ENCODE measurements around the gene OPRD1. TPM values are rescaled to one million over a fixed set of nuclear protein-coding genes. Genes with fewer than 3 reads are reported as not detected.

The OPRD1 gene
- total and polyA plus RNA-seq, 8 donors = 0.03 to 0.37 TPM; not detected in 6

- no peak overlapping the region for H3K27ac ChIP-seq
- H3K9me3 ChIP-seq = no peaks in the 10 kb centered on the region
- no peaks in the 10 kb centered on the region for H3K27me3 ChIP-seq
- H3K4me3 ChIP-seq = no peak overlapping the region
- H3K36me3 ChIP-seq = no peaks in the 10 kb centered on the region
- peaks cover 0 to 18% (median 14%) of the 10 kb centered on the region in 4 donors for H3K4me1 ChIP-seq
- intact Hi-C loops (cut with DNase I; ENCODE audit: low total_unique reads) = no loop called here
- no peak for DNase-seq
- 69 to 88% (median 78%) methylated on average over 2 of the region's 2 CpGs for WGBS, 5 donors
- TF ChIP-seq POLR2AphosphoS5 (IDR thresholded peaks at IDR 0.05) (no peak), CTCF (IDR thresholded peaks at IDR 0.05) (no peak), EP300 (IDR thresholded peaks at IDR 0.05) (no peak), POLR2A (IDR thresholded peaks at IDR 0.05) (no peak)
These were observed 90.8 kb downstream of the OPRD1 start for GRCh38 chr1:28902738-28903137.

- DNase-seq = no peak
- Histone ChIP-seq H3K4me1 (no peaks in the 10 kb centered on the region), H3K9me3 (no peaks in the 10 kb centered on the region), H3K27me3 (no peaks in the 10 kb centered on the region), H3K4me3 (no peak overlapping the region), H3K36me3 (no peaks in the 10 kb centered on the region), H3K27ac (no peak overlapping the region)
- TF ChIP-seq POLR2AphosphoS5 (IDR thresholded peaks at IDR 0.05) (no peak), EP300 (IDR thresholded peaks at IDR 0.05) (no peak), POLR2A (IDR thresholded peaks at IDR 0.05) (no peak), CTCF (IDR thresholded peaks at IDR 0.05) (no peak)
- intact Hi-C loops (cut with DNase I; ENCODE audit: low total_unique reads) = no loop called here
- 95 to 97% (median 96%) methylated on average over 8 of the region's 8 CpGs for WGBS, 5 donors
These were observed 94.1 kb downstream of the OPRD1 start for GRCh38 chr1:28905921-28906666.

- H3K9me3 ChIP-seq = no peaks in the 10 kb centered on the region
- no peak for DNase-seq
- no peak for TF ChIP-seq EP300 (IDR thresholded peaks at IDR 0.05)
- no peak for TF ChIP-seq CTCF (IDR thresholded peaks at IDR 0.05)
- no peak for TF ChIP-seq POLR2AphosphoS5 (IDR thresholded peaks at IDR 0.05)
- TF ChIP-seq POLR2A (IDR thresholded peaks at IDR 0.05) = no peak
- 93 to 100% (median 96%) methylated on average over 2 of the region's 2 CpGs for WGBS, 5 donors
- no peak overlapping the region for H3K4me3 ChIP-seq
- H3K27ac ChIP-seq = no peak overlapping the region
- intact Hi-C loops (cut with DNase I; ENCODE audit: low total_unique reads) = no loop called here
- peaks cover 6 to 7% (median 7%) of the 10 kb centered on the region in 4 donors for H3K4me1 ChIP-seq
- no peaks in the 10 kb centered on the region for H3K36me3 ChIP-seq
- H3K27me3 ChIP-seq = no peaks in the 10 kb centered on the region
These were observed 97.2 kb downstream of the OPRD1 start for GRCh38 chr1:28909198-28909597.

GRCh38 chr1:28910379-28911115, 98.6 kb downstream of the OPRD1 start:
- peaks cover 12 to 15% (median 13%) of the 10 kb centered on the region in 4 donors for H3K4me1 ChIP-seq
- no peaks in the 10 kb centered on the region for H3K9me3 ChIP-seq
- H3K27me3 ChIP-seq = no peaks in the 10 kb centered on the region
- TF ChIP-seq POLR2AphosphoS5 (IDR thresholded peaks at IDR 0.05) (no peak), CTCF (IDR thresholded peaks at IDR 0.05) (no peak), POLR2A (IDR thresholded peaks at IDR 0.05) (no peak), EP300 (IDR thresholded peaks at IDR 0.05) (no peak)
- 85 to 91% (median 89%) methylated on average over 7 of the region's 7 CpGs for WGBS, 5 donors
- no peak overlapping the region for H3K27ac ChIP-seq
- intact Hi-C loops (cut with DNase I; ENCODE audit: low total_unique reads) = no loop called here
- no peak overlapping the region for H3K4me3 ChIP-seq
- DNase-seq = peak in 1 of 2 donors; percentile 4
- H3K36me3 ChIP-seq = no peaks in the 10 kb centered on the region

All from stomach (tissue), 9 donors.